Measurements from ENCODE around the gene NCBP2. TPM values are rescaled to one million over a fixed set of nuclear protein-coding genes. Genes with fewer than 3 reads are reported as not detected.

The NCBP2 gene
- total and polyA plus RNA-seq, 8 donors, result 15.4 to 52.5 (median 40.6) TPM

GRCh38 chr3:196941729-196942225, 551 bp downstream of the NCBP2 start:
- intact Hi-C loops (cut with DNase I; ENCODE audit: low total_unique reads), result no loop called here
- peak overlapping the region; percentile 87 to 100 (median 98) for H3K4me3 ChIP-seq
- peaks cover 17 to 48% (median 34%) of the 10 kb centered on the region in 4 donors for H3K4me1 ChIP-seq
- WGBS, 5 donors, result 0 to 1% (median 0%) methylated on average over 18 to 31 of the region's 31 CpGs
- H3K9me3 ChIP-seq, result no peaks in the 10 kb centered on the region
- H3K27me3 ChIP-seq, result no peaks in the 10 kb centered on the region
- peak overlapping the region; percentile 93 to 97 (median 96) for H3K27ac ChIP-seq
- peak in 1 of 2 donors; percentile 44 for DNase-seq
- TF ChIP-seq POLR2AphosphoS5 (IDR thresholded peaks at IDR 0.05), result no peak
- TF ChIP-seq POLR2A (IDR thresholded peaks at IDR 0.05), result no peak
- no peak for TF ChIP-seq EP300 (IDR thresholded peaks at IDR 0.05)
- TF ChIP-seq CTCF (IDR thresholded peaks at IDR 0.05), result no peak
- peaks cover 23 to 44% (median 39%) of the 10 kb centered on the region in 4 donors for H3K36me3 ChIP-seq

DNA sequence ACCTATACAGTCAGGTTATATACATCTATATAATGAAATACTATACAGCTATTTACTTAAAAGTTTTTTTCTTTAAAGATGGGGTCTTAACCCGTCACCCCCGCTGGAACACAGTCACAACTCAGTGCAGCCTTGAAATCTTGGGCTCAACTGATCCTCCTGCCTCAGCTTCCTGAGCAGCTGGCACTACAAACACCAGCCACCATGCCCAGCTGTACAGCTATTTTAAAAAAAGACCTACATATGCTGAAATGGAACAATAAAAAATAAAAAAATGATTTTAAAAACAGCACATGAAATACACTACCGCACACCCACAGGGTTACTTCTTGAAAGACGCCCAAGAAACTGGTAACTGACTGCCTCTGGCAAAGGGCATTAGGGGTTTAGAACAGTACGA, 3.8 kb downstream of the NCBP2 start:
- intact Hi-C loops (cut with DNase I; ENCODE audit: low total_unique reads), result no loop called here
- WGBS, 5 donors, result 84 to 92% (median 91%) methylated on average over 5 of the region's 5 CpGs
- Histone ChIP-seq H3K9me3 (no peaks in the 10 kb centered on the region), H3K4me1 (peaks cover 13 to 33% (median 23%) of the 10 kb centered on the region in 4 donors), H3K4me3 (no peak overlapping the region), H3K27me3 (no peaks in the 10 kb centered on the region), H3K27ac (no peak overlapping the region), H3K36me3 (peaks cover 52 to 62% (median 62%) of the 10 kb centered on the region in 4 donors)
- DNase-seq, result no peak
- TF ChIP-seq EP300 (IDR thresholded peaks at IDR 0.05) (no peak), POLR2AphosphoS5 (IDR thresholded peaks at IDR 0.05) (no peak), CTCF (IDR thresholded peaks at IDR 0.05) (no peak), POLR2A (IDR thresholded peaks at IDR 0.05) (no peak)

- no peaks in the 10 kb centered on the region for H3K27me3 ChIP-seq
- H3K4me1 ChIP-seq, result peaks cover 9 to 29% (median 19%) of the 10 kb centered on the region in 4 donors
- H3K4me3 ChIP-seq, result no peak overlapping the region
- H3K27ac ChIP-seq, result no peak overlapping the region
- WGBS, 5 donors, result 85 to 90% (median 89%) methylated on average over 2 of the region's 2 CpGs
- H3K9me3 ChIP-seq, result no peaks in the 10 kb centered on the region
- DNase-seq, result no peak
- TF ChIP-seq CTCF (IDR thresholded peaks at IDR 0.05) (no peak), POLR2A (IDR thresholded peaks at IDR 0.05) (no peak), EP300 (IDR thresholded peaks at IDR 0.05) (no peak), POLR2AphosphoS5 (IDR thresholded peaks at IDR 0.05) (no peak)
- intact Hi-C loops (cut with DNase I; ENCODE audit: low total_unique reads), result no loop called here
- H3K36me3 ChIP-seq, result peaks cover 52 to 66% (median 66%) of the 10 kb centered on the region in 4 donors
Observed at GRCh38 chr3:196938124-196938523, 4.2 kb downstream of the NCBP2 start.

DNA sequence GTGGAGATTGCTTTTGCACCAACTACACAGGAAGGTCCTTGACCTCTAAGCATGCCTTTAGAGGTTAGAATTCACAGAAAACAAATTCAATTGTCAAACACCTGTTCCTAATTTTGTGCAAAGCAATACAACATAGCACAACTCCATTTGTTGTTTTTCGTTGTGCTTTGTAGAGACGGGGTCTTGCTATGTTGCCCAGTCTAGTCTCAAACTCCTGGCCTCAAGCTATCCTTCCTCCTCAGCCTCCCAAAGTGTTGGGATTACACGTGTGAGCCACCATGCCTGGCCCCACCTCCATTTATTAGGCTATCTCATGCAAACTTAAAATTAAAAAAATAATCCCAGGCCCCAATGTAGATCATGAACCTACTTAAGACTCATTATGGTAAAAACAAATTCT, 6.0 kb downstream of the NCBP2 start:
- 88 to 96% (median 91%) methylated on average over 3 of the region's 3 CpGs for WGBS, 5 donors
- H3K27ac ChIP-seq, result no peak overlapping the region
- TF ChIP-seq CTCF (IDR thresholded peaks at IDR 0.05) (no peak), POLR2A (IDR thresholded peaks at IDR 0.05) (no peak), EP300 (IDR thresholded peaks at IDR 0.05) (no peak), POLR2AphosphoS5 (IDR thresholded peaks at IDR 0.05) (no peak)
- peaks cover 63 to 85% (median 84%) of the 10 kb centered on the region in 4 donors for H3K36me3 ChIP-seq
- intact Hi-C loops (cut with DNase I; ENCODE audit: low total_unique reads), result no loop called here
- H3K4me3 ChIP-seq, result no peak overlapping the region
- H3K27me3 ChIP-seq, result no peaks in the 10 kb centered on the region
- H3K4me1 ChIP-seq, result peaks cover 7 to 20% (median 13%) of the 10 kb centered on the region in 4 donors
- no peak for DNase-seq
- no peaks in the 10 kb centered on the region for H3K9me3 ChIP-seq
